HG02870 (cell line): Measurements from ENCODE around the gene DSCAML1.

Experiments used
- ATAC-seq: cut with Tn5 transposase; IDR thresholded peaks from one replicate; pipeline ENCODE4 v1.9.1; 2021; ENCODE audit warnings: mild to moderate bottlenecking, moderate library complexity; ENCODE audit not compliant: unreplicated experiment

The DSCAML1 gene

DNA sequence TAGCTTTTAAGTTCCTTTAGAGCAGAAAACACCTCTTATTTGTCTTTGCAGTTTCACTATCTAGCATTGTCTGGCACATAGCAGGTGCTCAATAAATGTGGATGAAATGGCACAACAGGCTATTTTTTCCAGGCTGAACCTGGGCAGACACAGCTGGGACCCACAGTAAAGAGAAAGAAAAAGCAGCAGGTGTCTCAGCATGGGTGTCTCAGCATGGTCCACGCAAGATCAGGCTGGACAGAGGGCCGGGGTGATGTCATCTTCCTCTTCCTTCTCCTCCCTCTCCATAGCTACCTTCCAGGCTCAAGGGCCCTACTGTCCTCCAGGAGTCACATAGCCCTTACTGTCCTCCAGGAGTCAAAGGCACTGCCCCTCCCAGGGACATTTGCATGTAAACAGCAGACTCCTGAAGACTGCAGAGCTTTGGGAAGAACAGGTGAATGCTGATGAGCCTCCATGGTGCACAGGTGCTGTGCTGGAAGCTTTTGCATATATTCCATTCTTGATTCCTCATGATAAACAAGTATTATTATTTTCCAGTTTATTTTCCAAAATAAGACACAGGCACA is 65.2 kb downstream of the DSCAML1 start:
- ATAC-seq, result no peak

DNA sequence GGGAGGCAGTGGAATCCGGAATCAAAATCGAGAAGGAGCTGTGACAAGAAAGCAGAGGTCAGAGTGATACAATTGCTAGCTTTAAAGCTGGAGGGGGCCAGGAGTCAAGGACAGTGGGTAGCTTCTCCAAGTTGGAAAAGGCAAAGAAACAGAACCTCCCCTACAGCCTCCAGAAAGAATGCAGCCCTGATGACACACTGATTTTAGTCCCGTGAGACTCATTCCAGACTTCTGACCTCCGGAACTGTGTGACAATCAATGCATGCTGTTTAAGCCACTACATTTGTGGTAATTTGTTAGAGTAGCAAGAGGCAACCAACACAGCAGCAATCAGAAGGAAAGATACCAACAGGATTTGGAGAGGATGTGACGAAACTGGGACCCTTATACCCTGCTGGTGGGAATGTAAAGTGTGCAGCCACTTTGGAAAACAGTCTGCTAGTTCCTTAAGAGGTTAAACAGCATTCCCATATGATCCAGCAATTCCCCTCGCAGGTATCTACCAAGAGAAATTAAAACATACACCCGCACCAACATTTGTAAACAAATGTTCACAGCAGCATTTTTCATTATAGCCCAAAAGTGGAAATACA is 66.7 kb downstream of the DSCAML1 start:
- no peak for ATAC-seq

DNA sequence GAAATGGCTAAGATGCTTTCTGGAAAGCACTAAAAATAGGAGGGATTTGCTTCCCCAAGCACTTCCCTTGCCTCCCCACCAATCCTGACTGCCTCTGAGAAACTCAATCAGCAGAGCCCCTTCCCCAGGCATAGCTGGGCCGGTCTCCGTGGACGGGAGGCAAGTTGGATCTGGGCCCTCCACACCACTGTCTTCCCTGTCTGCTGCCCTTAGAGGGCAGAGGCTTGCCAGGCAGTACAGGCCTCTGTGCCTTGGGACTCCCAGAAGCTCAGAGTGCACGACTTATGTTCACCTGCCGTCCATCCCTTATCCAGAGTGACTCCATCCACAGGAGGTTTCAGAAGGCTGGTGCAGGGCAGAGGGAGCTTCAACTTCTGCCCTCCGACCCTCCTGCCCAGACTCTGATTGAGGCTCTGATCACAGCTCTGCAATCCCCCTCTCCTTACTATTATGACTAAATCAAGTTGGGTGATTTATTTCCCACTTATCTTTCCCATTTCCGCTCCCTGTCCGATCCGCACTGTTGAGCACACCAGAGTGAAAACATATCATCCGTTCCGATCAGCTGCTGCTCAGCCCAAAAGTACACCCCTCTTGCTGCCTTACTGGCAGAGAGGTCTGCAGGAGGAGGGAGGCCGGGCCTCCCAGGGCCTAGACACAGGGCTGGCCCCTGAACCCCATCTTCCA is 71.8 kb downstream of the DSCAML1 start:
- no peak for ATAC-seq

DNA sequence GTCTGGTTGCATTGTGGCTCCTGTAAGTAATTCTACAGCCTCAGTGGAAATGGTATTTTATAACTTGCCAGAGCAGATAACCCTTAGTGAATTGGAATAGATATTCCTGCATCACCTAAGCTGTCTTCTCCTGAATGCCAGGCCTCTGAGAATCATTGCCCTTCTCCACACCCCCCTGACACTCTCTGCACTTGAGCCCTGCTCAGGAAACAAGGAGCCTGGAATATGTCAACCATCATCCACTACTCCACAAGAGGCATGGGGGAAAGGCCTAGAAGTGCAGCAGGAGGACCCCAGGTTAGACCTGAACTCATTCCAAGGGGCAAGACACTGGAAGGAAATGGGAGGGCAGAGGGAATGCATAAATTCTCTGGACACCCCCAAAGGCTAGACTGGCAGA is 72.4 kb downstream of the DSCAML1 start:
- no peak for ATAC-seq

DNA sequence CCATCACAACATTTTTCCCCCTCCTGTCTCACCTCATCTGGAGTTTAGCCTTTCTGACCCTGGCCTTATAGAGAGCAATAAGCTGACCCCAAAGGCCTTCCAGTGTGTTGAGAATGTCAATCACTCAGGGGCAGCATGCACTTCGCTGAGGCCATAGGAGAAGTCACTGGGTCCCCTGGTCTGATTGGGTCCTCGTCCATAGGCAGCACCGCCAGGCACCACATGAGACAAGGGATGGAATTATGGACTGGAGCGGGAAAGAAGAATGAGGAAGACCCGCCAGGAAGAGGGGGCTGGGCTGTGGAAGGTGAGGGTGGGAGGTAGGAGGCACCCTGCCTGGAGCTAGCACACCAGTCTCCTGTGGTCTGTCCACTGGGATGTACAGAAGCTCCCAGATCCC is 72.9 kb downstream of the DSCAML1 start:
- ATAC-seq, result no peak

DNA sequence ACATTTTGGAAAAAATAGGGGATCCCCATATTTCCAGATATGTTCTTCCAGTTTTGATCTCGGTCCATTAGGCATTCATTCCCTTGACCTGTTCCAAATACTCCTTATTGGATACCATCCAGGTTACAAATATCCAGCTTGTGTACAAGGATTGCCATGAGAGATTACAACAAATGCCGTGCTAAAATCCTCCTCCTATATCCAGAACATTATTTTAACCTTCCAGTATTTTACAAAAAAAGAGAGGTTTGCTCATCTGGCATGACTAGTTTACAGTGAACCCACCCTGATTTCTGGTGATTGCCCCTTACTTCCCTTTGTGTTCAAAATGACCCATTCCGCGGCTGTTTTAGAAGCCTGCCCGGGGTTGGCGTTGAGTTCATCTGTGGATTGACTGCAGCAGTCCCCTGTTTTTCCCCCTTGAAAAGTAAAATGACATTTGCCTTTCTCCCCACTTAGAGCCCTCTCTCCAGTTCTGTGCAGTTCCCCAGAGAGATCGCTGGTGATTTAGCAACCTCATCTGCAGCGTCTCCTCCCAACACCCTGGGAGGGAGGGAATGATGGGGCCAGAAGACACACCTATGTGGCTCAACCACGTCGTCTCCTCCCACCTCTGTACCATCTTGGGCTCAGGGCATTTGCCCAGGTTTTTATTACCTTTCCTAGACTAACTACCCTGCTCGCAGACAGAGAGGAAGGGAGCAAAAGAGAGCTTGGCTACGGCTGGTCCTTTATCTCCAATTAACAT is 73.6 kb downstream of the DSCAML1 start:
- ATAC-seq, result no peak

DNA sequence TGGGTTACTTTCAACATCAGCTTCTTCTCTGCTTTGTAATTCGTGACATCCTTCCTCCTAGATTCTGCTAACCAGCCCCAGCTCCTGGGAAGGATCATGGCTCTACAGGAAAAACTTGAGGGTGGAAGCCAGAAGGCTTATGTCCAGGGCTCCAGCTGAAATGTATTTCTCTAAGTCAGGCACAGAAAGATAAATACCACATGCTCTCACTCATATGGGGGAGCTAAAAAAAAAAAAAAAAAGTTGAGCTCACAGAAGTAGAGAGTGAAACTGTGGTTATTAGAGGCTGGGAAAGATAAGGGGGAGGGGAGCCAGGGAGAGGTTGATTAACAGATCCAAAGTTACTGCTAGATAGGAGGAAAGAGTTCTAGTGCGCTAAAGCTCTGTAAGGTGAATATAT is 74.9 kb downstream of the DSCAML1 start:
- ATAC-seq, result no peak

DNA sequence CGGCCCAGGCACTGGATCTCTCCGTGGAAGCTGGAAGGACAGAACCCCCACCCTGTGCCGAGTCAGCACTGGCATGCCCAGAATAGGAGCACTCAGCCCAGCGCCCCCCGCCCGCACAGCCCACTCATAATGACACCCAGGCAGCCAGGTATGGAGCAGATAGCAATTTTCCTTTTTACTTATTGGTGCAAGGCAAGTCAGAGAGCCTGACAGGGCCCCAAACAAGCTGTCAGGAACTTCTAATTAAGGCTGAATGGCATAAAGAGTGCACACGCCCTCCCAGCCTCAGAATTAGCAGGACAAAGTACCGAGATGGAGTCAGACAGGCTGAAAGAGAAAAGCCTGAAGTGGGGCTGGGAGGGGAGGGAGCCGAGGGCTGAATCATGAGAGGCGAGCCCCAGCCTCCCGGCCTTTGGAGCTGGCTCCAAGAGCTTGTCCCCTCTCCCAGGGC is 76.9 kb downstream of the DSCAML1 start:
- no peak for ATAC-seq

DNA sequence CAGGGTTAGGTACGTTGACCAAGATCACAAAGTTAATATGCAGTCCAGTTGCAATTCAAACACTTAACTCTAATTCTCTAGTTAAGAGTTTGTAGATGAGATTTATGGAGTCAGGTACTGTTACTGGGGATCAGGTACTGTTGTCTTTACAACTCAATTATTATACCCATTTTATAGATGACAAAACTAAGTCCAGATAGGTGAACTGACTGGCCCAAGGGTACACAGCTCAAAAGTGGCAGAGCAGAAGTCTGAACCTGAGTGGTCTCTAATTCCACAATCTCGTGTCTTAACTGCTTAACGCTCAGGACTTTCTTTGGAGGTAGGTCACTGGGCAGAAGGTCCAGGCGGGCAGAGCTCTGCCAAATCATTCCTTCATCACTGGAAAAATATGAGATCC is 77.5 kb downstream of the DSCAML1 start:
- no peak for ATAC-seq

DNA sequence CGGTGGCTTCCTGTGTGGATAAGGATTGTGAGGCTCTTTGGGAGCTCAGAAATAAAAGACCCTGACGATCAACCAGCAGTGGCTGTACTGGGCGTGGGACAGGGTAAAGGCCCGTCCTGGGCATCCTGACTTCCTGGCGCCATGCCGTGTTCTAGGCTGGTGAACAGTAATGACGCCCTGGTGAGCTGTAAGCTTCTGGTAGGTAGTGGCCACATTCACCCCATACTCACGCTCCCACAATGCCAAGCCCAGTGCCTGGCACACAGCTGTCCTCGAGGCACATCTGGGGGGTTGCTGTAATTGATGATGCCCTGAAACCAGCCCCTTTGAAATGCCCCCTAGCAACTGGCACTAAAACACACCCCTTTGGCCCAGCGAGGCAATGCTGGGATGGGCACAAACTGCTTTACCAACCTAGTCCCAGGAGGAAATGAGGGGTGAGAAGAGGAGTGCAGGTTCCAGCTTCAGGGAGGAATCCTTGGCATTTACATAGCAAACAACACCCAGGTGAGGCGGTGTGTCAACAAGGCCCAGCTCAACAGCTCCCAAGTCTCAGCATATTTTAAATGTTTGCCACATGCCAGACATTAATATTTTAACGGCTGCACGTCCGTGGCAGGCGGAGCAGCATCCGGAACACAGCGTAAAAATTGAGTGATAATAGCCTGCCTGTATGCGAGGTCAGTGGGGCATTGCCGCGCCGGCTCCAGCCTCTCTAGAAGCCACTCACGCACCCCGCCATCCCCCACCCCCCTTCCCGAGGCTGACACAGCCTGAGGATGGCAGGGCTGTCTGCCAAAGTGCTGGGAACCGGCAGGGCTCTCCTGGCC is 79.3 kb downstream of the DSCAML1 start:
- no peak for ATAC-seq

DNA sequence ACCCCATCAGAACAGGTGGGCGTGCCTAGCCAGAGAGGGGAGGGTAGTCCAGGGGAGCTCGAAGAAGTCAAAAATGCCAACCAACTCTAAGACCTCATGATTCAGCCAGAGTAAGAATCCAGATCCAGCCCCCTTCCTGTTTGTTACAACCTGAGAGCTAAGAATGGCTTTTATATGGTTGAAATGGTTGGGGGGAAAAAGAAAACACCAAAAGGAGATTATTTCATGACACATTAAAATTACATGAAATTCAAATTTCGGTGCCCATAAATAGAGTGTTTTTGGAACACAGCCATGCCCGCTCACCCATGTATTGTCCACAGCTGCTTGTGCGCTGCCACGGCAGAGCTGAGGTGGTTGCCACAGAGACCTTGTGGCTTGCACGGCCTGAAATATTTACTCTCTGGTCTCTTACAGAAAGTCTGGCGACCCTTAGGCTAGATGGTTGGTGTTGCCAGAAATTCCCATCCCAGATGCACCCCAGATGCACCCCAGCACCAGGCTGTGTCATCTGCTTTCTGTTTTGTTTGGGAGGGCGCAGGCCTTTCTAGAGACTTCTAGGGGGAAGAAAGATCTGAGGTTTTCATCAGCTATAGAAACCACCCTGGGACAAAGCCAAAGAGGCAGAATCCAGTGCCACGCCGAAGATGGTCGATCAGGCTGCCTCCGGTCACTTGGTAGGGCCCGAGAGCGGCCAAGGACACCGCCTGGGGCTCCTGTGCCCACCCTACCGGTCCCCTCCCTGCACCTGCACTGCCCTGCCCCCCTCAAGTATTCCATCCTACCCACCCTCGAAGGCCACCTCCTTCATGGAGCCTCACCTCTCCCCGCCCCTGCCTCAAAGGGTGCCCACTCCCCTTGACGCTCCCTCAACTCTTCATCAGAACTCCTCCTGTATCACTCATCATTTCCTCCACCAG is 80.2 kb downstream of the DSCAML1 start:
- ATAC-seq, result no peak

DNA sequence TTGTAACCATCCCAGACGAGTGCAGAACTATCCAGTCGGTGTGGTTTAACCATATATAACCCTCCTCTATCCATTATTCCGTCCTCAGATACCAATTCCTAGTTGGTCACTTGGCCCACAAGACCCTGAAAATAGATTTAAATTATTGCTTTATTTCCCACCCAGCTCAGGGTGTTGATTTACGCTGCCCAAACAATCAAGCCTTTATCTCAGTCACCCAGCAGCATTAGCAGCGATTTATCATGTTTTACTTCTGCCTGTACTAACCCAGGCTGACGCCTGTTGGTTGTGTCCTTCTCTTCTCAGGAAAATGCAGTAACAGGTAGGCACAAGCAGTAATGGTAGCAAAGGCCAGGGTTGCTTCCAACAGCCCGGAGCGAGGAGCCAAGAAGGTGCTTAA is 81.2 kb downstream of the DSCAML1 start:
- ATAC-seq, result no peak

DNA sequence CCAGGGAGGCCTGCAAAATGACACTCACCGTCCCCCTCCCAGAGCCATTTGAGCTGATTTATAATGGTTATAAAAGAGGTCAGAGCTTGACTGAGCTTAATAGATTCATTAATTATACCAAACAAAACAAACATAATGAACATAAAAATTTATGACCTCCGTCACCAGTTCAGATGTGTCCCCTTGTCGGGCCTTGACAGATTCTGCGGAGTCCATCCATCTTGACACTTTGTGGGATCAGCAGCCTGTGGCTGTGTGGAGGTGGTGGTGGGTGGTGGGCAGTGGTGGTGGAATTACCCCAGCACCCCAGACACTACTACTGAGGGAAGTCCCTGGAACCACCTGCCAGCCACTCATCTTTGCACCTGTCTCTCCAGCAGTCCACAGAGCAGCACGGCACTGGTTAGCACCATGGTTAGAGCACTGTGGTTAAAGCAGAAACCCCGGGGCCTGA is 83.5 kb downstream of the DSCAML1 start:
- ATAC-seq, result no peak

DNA sequence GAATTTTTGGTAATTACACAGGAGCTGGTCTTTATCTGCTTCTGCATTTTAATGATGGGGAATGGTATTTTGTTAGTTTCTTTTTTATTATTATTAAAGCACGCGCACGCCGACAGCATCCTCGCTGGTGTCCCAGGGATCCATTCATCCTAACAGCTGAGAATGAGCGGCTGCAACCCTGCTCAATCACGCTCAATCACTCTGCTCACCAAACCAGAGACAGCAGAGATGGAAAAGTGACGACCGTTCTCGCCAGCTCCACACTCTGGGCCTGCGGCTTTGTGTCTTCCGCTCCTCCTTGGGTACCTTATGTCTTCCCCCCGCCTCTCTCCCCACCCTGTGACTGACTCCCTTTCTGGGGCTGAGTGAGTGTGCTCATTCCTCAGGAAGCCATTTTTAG is 84.5 kb downstream of the DSCAML1 start:
- no peak for ATAC-seq

DNA sequence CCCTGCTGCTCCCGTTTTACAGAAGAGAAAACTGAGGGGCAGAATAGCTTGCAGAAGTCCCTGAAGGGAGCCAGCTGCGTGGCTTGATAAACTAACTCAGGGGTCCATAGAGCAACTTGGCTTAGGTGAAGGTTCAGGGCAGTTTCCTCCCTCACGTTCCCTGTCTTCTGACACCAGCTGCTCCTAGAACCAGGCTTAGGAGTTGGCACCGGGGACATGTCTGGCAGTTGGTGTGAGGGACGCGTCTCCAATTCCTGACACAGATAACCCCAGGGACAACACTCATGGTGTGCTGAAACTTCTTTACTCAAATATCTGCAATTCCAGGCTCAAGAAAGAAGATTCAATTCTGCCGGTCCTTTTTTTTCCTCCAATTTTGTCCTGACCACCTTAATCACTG is 85.7 kb downstream of the DSCAML1 start:
- ATAC-seq, result no peak

DNA sequence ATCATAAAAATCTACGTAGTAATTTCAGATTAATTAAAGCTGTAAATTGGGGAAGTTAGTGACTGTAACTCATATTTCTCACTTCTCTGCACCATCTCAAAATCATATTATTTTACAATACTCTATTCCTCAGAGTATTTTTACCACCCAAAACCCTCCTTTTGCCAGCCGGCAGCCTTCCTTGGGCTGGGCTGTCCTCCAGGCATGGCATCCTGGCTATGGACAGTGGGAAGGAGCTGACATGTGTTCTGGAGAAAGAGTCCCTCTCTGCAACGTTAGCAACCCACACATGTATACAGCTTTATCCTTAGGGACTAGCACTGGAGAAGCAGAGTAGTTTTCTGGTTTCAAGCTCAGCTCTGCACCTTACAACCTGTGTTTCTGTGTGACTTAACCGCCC is 86.8 kb downstream of the DSCAML1 start:
- no peak for ATAC-seq

DNA sequence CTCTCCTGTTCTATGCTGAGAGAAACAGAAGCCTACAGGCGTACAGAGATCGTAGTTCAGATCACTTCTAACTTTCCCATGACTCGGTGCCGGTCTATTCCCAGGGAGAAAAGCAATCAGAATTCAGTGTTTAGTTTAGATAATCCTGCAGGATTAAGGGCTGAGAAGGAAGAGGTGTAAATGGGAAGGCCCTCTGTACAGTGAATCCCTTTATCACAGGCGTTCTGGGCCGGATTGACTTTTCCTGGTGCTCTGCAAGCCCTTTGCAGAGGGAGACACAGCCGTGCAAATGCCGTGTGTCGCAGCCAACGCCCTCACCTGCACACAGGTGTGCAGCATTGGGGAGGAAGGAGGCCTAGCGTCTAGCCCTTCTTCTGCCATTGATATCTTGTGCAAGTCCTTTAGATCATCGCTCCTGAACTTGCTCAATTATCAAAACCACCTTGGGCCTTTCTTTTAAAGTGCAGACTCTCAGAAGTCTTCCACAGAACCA is 90.6 kb downstream of the DSCAML1 start:
- no peak for ATAC-seq

DNA sequence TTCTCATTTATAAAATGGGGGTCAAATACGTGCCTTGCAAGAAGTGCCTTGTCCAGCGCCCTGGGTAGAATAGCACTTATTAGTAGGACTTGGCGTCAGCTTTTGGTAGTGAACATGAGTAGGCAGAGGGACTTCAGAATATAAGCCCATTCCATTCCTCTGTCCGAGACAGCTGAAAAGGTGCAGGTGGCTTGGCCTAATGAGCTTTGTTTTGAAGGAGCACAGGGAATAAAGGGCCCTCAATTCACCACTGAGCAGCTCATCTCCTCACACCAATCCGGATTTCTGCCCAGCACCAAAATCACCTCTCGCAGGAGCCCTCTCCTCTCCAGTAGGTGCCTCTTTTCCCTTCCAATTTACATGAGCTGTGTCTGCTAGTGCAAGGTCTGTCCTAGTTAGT is 91.2 kb downstream of the DSCAML1 start:
- no peak for ATAC-seq

DNA sequence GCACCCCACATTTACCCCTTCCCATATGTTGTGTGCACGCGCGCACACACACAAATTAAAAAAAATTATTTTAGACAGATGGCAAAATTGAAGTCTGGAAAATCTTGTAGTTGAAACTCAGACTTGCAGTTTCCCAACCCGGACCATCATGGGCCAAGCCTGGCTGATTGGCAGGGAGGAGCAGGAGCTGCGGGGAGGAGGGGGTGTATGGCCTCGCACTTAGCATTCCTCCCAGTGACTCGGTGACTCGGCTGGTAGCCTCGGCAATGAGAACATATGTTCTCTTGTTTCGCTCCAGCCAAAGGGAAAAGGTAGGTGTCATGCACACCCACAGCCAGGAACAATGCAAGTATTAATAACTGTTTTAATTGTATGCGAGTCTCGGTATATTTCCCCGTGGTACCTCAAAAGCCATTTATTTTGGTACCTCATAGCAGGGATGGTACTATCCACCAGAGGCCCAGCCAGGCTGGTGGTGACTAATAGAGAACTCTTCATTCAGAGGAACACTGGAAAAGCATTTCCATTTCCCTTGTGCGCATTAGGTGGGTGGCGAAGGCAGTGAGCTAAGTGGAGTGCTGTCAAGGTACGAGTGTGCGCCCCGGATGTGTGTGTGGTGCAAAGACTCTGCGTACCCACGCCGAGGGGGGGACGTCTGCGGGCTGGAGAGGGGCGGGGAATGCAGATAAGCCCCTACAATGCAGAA is 92.5 kb downstream of the DSCAML1 start:
- ATAC-seq, result no peak
